ENCODE data around the gene CTAG2.
"Not testable (repeated sequence)": the region's sequence is repeated elsewhere in the genome, so short reads cannot be mapped to it uniquely, and the experiment has no call there.

The CTAG2 gene

DNA sequence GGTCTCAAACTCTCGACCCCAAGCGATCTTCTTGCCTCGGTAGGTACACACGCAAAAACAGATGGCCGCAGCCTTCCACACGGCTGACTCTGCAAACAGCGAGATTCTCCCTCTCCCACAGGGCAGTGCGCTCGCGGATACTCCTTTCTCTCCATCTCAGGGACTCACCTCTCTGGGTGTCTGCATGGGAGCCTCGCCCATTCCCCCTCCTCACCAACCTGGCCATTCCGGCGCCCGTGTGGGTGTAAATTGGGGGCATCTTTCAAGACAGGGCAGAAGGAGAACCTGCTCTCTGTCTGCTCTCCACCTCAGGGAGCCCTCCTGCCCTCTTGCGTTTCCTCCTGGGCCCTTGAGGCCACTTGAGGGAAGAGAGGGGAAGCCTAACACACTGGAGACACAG is 4.4 kb downstream of the CTAG2 start:
- DNase-seq (ENCODE audit: low read depth in 3 of 3): no peak

- not testable (repeated sequence) for DNase-seq (ENCODE audit: low read depth in 3 of 3)
Measured at GRCh38 chrX:154645745-154646378, 7.5 kb downstream of the CTAG2 start.

GRCh38 chrX:154643708-154644107 is 9.7 kb downstream of the CTAG2 start:
- not testable (repeated sequence) for DNase-seq (ENCODE audit: low read depth in 3 of 3)

GRCh38 chrX:154641740-154642139 is 11.6 kb downstream of the CTAG2 start:
- not testable (repeated sequence) for DNase-seq (ENCODE audit: low read depth in 3 of 3)

GRCh38 chrX:154633661-154634060 is 19.7 kb downstream of the CTAG2 start:
- DNase-seq (ENCODE audit: low read depth in 3 of 3): not testable (repeated sequence)

DNA sequence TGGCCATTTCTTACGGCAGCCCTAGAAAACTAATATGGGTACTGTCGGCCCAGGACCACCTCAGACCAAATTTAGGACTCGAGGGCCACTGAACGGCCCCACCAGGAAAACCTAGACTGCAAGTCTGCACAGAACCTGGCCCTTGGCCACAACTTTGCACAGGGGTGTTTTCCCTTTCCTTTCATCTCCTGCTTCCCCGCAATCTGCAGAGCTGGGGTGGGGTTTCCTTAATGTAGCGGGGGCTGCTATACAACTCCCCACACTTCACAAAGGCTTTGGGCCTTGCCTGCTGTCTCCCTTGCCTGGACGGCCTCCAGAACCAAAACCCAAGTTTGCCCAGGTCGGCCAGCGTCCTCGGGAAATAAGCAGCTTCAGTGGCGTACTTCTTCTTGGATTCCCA is 22.4 kb downstream of the CTAG2 start:
- not testable (repeated sequence) for DNase-seq (ENCODE audit: low read depth in 3 of 3)

DNA sequence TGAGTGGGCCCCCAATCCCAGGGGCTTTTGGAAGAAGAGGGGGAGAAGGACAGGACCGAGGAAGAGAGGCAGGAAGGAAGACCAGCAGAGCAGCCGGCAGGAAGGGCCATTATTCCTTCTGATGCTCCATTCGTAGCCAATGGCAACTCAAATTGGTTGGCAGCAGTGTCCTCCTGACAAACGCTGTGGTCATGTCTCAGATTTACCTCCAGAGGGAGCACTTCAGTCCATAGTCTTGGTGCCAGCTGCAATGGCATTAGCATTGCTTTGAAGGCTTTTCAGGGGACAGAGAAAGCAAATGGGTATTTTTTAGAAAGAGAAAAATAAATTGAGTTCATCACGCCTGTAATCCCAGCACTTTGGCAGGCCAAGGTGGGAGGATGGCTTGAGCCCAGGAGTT is 24.4 kb downstream of the CTAG2 start:
- not testable (repeated sequence) for DNase-seq (ENCODE audit: low read depth in 3 of 3)

DNA sequence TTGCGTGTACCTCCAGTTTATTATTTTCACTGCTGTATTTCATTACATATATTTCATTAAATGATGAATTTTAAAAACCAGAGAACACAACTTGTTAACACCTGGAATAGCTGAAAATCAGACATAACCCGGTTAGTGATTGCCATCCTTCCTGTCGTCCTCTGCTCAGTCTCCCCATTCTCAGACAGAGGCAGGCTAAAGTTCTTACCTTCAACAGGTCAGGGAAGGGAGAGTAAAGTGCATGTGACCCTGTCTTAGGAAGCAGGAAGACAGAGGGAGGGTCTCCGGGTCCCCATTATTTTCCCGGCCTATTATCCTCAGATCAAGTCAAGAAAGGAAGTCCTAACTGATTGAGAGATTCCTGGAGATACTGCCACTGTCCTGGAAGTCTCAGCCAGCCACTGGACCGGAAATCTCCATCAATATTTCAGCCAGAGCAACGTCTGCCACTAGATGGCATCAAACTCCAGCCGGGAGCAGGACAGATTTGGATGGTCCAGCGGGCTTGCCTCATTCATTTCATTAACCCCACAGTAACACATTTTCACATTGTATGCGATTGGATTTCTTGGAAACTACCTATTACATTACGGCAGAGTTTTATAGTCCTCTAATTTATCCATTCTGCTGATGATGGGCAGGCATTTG is 32.5 kb downstream of the CTAG2 start:
- DNase-seq (ENCODE audit: low read depth in 3 of 3): not testable (repeated sequence)

- DNase-seq (ENCODE audit: low read depth in 3 of 3): not testable (repeated sequence)
Measured at GRCh38 chrX:154619182-154619581, 34.2 kb downstream of the CTAG2 start, which contains the start of gene CTAG1B. CTAG1B (minus strand) TSS chrX:154619282; CDS start chrX:154619218, 64 bp downstream.

GRCh38 chrX:154613586-154613985 is 39.8 kb downstream of the CTAG2 start:
- DNase-seq (ENCODE audit: low read depth in 3 of 3): not testable (repeated sequence)

DNA sequence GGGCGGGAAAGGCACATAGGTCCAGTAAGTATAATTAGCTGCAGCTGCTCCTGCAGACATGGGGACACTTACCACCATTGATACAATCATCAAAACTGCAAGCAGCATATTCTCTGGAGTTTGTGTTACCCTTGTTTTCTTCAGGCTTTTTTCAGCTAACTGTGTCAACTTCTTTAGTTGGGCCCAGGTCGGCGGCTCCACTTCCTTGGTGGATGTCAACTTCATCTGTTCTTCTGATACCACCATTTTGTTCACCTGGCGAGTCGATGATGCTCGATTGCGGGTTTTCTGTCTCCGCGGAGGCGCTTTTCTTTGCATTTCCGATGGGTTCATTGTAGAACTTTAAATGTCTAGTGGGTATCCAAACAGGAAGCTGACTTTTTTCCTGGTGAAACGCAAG is 42.2 kb downstream of the CTAG2 start:
- not testable (repeated sequence) for DNase-seq (ENCODE audit: low read depth in 3 of 3)

DNA sequence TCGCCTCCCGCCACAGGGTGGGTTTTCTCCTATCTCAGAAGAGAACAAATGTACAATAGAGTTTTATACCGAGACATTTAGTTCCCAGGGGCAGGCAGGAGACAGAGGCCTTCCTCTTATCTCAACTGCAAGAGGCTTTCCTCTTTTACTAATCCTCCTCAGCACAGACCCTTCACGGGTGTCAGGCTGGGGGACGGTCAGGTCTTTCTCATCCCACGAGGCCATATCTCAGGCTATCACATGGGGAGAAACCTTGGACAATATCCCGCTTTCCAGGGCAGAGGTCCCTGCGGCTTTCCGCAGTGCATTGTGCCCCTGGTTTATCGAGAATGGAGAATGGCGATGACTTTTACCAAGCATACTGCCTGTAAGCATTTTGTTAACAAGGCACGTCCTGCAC is 44.6 kb downstream of the CTAG2 start:
- not testable (repeated sequence) for DNase-seq (ENCODE audit: low read depth in 3 of 3)

GRCh38 chrX:154607976-154608375 is 45.4 kb downstream of the CTAG2 start:
- not testable (repeated sequence) for DNase-seq (ENCODE audit: low read depth in 3 of 3)

DNA sequence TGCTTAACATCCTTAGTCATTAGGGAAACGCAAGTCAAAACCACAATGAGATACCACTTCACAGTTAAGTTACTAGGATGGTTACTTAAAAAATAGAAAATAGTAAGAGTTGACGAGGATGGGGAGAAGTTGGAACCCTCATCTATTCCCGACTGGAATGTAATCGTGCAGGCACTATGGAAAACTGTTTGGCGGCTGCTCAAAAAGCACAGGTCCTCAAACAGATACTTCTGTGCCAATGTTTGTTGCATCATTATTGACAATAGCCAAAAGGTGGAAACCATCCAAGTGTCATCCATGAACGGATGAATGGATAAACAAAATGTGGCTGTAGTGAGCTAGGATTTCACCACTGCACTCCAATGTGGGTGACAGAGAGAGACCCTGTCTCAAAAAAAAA is 46.0 kb downstream of the CTAG2 start:
- no peak for DNase-seq (ENCODE audit: low read depth in 3 of 3)

GRCh38 chrX:154605566-154605965 is 47.8 kb downstream of the CTAG2 start:
- no peak for DNase-seq (ENCODE audit: low read depth in 3 of 3)

- DNase-seq (ENCODE audit: low read depth in 3 of 3): no peak
Measured at GRCh38 chrX:154603438-154604430, 49.6 kb downstream of the CTAG2 start.

- no peak for DNase-seq (ENCODE audit: low read depth in 3 of 3)
Measured at GRCh38 chrX:154602766-154603437, 50.5 kb downstream of the CTAG2 start.

GRCh38 chrX:154602226-154602625 is 51.2 kb downstream of the CTAG2 start:
- no peak for DNase-seq (ENCODE audit: low read depth in 3 of 3)
